VCaP (cell line): ENCODE results near the gene CC2D2A.

Experiments used
- H3K27ac ChIP-seq: fragments of 450-650 bp; 2 replicates; pipeline ENCODE4 v1.5.1; 2017
- CTCF ChIP-seq: fragments of 450-650 bp; conservative IDR thresholded peaks from 2 replicates; pipeline ENCODE4 v1.5.1; 2017; ENCODE audit warnings: mild to moderate bottlenecking, moderate library complexity

The CC2D2A gene

GRCh38 chr4:15488136-15488535, 18.5 kb downstream of the CC2D2A start:
- H3K27ac ChIP-seq = no peak overlapping the region
- TF ChIP-seq CTCF = no peak

- H3K27ac ChIP-seq = no peak overlapping the region
Measured at GRCh38 chr4:15488658-15489470, 19.2 kb downstream of the CC2D2A start.

GRCh38 chr4:15489551-15489950, 19.9 kb downstream of the CC2D2A start:
- no peak overlapping the region for H3K27ac ChIP-seq
- TF ChIP-seq CTCF = no peak

More at GRCh38 chr4:15488658-15489470, 19.2 kb downstream of the CC2D2A start:
- no peak for TF ChIP-seq CTCF

- no peak for TF ChIP-seq CTCF
- H3K27ac ChIP-seq = no peak overlapping the region
Measured at GRCh38 chr4:15493411-15493810, 23.7 kb downstream of the CC2D2A start.

GRCh38 chr4:15495621-15496020, 25.9 kb downstream of the CC2D2A start:
- no peak for TF ChIP-seq CTCF
- H3K27ac ChIP-seq = no peak overlapping the region

- H3K27ac ChIP-seq = no peak overlapping the region
- TF ChIP-seq CTCF = no peak
Measured at GRCh38 chr4:15498356-15498755, 28.7 kb downstream of the CC2D2A start.

GRCh38 chr4:15500701-15501100, 31.0 kb downstream of the CC2D2A start:
- no peak for TF ChIP-seq CTCF
- no peak overlapping the region for H3K27ac ChIP-seq
